Measurements from ENCODE around the gene SETD1A. TPM values are rescaled to one million over a fixed set of nuclear protein-coding genes. Genes with fewer than 3 reads are reported as not detected.

The SETD1A gene
- total RNA-seq, result 2.7 and 6.6 TPM in 2 replicates

DNA sequence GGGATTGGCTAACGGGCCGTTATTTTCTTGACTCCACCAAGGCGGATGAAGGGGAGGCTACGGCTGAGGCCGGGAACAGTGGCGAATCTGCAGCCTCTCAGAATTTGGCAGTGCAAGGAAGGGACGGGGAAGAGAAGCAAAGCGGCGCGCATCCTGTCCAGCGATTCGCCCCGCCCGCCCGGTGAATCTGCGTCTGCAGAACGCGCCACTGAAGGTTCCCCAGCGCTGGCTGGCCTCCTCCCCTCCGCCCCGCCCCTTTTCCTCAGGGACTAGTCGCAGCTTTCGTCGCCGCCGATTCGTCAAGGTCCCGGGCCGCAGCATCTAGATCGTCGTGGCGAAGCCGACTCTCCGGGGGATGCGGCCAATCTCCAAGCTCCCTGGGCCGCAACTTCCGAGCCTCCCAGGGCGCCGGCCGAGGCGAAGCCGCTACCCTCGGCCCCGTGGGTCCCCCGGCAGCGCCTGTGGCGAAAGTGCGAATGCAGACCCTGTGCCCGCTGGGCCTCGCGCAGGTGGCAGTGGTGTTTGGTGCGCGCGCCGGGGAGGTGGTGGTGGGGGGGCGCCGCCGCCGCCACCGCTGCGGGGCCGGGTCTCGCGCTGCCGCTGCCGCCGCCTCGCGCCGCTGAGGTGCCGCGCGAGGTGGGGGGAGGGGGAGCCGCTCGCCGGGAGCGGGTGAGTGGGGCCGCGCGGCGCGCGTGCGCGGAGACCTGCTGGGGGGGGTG lies at the start of gene SETD1A:
TSS of gene SETD1A (plus strand) at position 299 of the 719 bp plus-strand sequence. CDS start 978 bp downstream, outside the sequence.

DNA sequence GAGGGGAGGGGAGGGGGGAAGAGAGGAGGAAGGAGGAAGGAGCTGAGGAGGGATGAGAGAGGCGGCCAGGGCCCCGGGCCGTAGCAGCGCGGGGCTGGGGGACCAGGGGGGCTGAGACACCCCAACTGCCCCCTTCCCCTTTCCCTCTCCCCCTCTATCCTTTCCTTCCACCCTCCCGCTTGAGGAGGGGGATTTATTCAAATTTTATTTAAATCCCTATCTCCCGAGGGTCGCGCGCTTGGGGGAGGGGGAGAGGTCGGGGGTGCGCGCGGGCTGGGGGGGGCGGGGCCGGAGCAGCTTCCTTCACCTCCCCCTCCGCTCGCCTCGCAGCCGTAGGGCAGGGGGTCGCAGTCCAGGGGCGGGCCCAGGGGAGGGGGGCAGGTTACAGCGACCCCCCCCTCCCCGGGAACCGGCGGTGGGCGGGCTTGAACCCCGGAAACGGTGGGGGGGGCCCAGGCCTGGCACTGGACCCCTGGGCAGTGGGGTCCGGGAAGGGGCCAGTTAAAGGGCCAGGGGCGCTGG lies 33.9 kb upstream of the SETD1A start, which contains the start of gene FBXL19:
TSS of gene FBXL19 (plus strand) at position 19 of the 522 bp plus-strand sequence. CDS start 2,183 bp downstream, outside the sequence.

DNA sequence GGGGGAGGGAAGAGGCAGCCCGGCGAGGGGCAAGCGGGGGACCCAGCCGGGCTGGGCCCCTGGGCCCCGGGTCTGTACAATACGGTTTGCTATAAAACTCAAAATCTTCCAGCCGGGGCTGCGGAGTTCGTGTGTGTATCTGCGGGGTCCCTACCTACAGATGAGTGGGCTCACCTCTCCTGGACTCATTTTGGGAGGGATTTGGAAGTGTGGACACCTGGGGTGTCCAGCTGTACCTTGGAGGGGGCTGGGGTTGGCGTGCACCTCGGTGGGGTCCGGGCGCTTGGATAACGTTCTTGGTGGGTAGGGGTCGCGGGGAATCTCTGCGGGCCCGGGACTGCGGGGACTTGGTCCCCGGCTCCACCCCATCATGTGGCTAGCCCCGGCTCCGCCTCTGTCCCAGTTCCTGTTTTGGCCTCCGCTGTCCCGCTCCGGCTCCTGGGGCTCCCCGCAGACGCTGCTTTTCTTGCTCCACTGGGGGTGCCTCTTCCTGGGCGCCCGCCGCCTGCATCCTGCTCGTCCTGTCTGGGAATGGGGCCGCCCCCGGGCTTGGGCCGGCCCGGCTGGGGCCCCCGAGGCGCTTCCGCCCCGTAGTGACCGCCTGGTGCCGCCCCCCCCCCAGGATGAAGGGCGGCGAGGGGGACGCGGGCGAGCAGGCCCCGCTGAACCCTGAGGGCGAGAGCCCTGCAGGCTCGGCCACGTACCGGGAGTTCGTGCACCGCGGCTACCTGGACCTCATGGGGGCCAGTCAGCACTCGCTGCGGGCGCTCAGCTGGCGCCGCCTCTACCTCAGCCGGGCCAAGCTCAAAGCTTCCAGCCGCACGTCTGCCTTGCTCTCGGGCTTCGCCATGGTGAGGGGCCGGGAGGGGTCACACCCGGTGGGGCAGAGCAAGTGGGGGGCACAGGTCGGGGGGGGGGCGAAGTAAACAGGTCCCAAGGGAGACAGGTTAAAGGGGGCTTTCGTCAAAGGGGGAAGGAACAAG lies 8.6 kb upstream of the SETD1A start, which contains the start of gene ORAI3:
TSS of gene ORAI3 (plus strand) at position 402 of the 983 bp plus-strand sequence. CDS start at position 624, 222 bp downstream.

DNA sequence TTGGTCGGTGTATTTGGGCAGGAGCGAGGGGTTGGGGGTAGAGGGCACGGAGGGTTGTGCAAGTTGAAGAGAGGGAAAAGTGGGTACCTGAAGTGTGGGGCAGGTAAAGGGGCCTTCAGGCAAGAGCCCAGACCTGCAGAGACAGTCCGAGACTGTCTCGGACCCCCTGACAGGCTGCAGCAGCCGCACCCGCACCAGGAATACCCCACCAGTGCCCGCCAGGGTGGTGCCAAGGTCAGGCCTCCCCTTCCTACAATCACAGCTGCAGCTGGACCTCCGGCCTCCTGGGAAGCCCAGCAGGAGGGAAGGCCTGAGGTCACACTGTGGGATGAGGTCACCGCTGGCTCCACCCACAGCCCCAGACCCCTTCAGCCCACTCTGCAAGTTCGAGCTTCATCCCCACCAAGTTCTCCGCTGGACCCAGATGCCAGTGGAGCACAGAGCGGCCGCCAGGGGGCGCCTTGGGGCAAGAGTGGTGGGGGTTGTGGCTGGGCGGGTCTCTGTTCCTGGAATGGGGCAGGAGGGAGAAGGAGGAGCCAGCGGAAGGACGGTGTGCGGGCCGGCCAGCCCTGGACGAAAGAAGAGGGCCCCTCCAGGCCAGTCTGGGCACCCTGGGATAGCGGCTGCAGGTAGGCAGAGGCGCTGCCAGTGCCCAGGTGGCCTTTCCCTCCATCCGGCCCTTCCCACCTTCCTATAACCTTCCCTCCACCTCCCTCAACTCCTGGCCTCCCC lies 27.3 kb downstream of the SETD1A start, which contains the start of gene HSD3B7:
TSS of gene HSD3B7 (plus strand) at position 539 of the 732 bp plus-strand sequence. CDS start 452 bp downstream, outside the sequence.

DNA sequence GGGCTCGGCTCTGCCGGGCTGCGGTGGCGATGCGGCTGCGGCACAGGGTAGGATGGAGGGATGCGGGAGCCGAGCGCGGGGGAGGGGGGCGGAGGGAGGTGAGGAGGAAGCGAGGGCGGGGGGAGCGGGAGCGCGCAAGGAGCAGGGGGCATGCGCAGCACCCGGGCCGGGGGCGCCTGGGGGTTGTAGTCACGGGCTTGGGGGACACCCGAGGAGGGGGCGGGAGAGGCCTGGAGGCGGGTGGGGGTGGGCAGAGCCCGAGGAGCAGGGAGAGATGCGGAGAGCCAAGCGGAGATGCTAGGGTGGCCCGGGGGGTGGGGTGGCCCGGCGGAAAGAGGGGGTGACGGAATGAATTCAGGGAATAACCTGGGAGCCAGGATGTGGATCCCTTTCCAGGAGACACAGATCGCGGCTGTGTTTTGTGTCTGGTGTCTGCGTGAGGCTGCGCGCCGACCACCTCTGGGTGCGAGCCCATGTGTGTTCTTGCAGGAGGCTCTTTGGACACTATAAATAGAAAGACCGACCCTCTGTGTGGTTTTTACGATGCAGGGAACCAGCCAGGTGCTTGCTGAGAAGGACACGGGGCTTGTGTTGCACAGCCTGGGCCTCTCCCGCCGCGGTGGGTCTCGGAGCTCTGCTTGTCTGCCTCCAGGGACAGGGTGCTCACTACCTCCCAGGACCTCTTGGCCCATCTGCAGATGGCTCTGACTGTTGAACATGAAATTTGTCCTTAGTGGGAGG lies 53.2 kb downstream of the SETD1A start, which contains the start of gene STX1B:
TSS of gene STX1B (minus strand) at position 54 of the 741 bp plus-strand sequence. CDS start 242 bp downstream, outside the sequence.

DNA sequence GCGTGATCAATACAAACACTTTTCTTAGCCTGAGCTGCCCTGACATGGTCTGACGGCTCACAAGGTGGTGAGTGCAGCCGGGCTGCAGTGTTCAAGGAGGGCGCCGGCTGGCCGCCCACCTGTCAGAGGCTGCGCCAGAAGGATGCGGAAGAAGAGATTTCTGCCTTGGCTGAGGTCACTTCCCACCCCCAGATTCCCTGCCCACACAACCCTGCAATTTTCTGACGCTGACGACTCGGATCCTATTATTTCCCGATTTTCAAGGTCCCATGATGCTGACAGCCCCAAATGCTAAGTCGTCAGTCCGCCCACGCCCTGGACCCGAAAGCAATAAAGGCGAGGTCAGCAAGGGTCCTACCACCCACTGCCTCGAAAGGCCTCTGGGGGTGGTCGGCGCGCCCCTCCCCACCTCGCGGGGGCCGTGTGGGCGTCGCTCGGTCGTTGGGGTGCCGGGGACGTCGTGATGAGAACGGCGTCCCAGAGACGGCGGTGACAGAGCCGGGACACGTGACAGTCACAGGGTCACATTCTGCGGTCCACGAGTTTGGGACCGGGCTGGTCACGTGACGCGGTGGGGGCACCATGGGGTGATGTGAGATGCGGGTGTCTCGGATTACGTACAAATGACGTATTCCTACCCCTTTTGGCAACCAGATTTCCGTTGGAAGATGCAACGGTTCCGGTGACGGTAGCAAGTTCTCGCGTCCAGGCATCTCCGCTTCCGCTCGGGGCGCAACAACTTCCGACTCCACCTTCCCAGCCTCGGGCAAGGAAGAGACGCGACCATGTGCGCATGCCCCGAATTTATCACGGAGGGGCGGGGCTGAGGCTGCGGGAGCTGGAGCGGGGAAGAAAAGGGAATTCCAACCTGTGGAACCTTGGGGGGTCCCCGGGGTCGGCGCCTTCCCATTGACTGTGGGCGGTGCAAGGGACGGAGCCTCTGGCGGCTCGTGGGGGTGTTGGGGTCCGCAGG lies 75.5 kb downstream of the SETD1A start, which contains the start of gene STX4:
TSS of gene STX4 (plus strand) at position 823 of the 973 bp plus-strand sequence. CDS start 248 bp downstream, outside the sequence.

Other genes starting within 250 kb of the SETD1A start
- 25.4 and 31.5 TPM in 2 replicates for gene PHKG2, start 209.3 kb upstream of the SETD1A start, total RNA-seq
- gene CFAP119, start 195.7 kb upstream of the SETD1A start, total RNA-seq, result 3.4 and 3.8 TPM in 2 replicates
- gene RNF40, start 195.4 kb upstream of the SETD1A start, total RNA-seq, result 86.2 and 88.5 TPM in 2 replicates
- gene ZNF629, start 170.5 kb upstream of the SETD1A start, total RNA-seq, result 7.3 and 7.9 TPM in 2 replicates
- gene BCL7C, start 63.7 kb upstream of the SETD1A start, total RNA-seq, result 51.4 and 53.5 TPM in 2 replicates
- 2.2 and 3.0 TPM in 2 replicates for gene CTF1, start 61.1 kb upstream of the SETD1A start, total RNA-seq
- gene FBXL19, start 34.2 kb upstream of the SETD1A start, total RNA-seq, result 20.0 and 28.0 TPM in 2 replicates
- 24.9 and 35.2 TPM in 2 replicates for gene ORAI3, start 8.7 kb upstream of the SETD1A start, total RNA-seq
- gene HSD3B7, start 27.5 kb downstream of the SETD1A start, total RNA-seq, result 28.0 and 35.6 TPM in 2 replicates
- gene STX1B, start 52.9 kb downstream of the SETD1A start, total RNA-seq, result 2.1 and 2.5 TPM in 2 replicates
- gene STX4, start 75.8 kb downstream of the SETD1A start, total RNA-seq, result 26.0 and 31.5 TPM in 2 replicates
- 10.6 and 14.1 TPM in 2 replicates for gene ZNF668, start 116.5 kb downstream of the SETD1A start, total RNA-seq
- gene ZNF646, start 116.7 kb downstream of the SETD1A start, total RNA-seq, result 13.9 and 15.1 TPM in 2 replicates
- 2.7 and 3.2 TPM in 2 replicates for gene PRSS53, start 131.2 kb downstream of the SETD1A start, total RNA-seq
- 98.5 and 142 TPM in 2 replicates for gene VKORC1, start 137.0 kb downstream of the SETD1A start, total RNA-seq
- gene BCKDK, start 150.6 kb downstream of the SETD1A start, total RNA-seq, result 16.9 and 18.6 TPM in 2 replicates
- gene KAT8, start 159.9 kb downstream of the SETD1A start, total RNA-seq, result 33.6 and 37.0 TPM in 2 replicates
- not detected in 2 replicates for gene PRSS8, start 178.0 kb downstream of the SETD1A start, total RNA-seq
- gene PRSS36, start 192.3 kb downstream of the SETD1A start, total RNA-seq, result 0.33 and 0.75 TPM in 2 replicates
- gene FUS, start 222.4 kb downstream of the SETD1A start, total RNA-seq, result 79.6 and 121 TPM in 2 replicates
- gene PYCARD, start 245.0 kb downstream of the SETD1A start, total RNA-seq, result 57.3 and 76.4 TPM in 2 replicates